GM12878 (cell line): ENCODE data around the gene COL23A1. TPM values are rescaled to one million over a fixed set of nuclear protein-coding genes. Genes with fewer than 3 reads are reported as not detected.

ENCODE experiments used
- ATAC-seq: fragments of 200-7000 bp; cut with Tn5 transposase; 3 replicates; pipeline ENCODE4 v1.9.1; 2020; ENCODE audit warnings: mild to moderate bottlenecking, moderate library complexity
- BruUV-seq: library from RNA; stranded (reverse); fragments of 400-500 nt; replicated peaks from 2 replicates; lab custom pipeline; 2021; lab: Mats Ljungman, UMichigan
- CTCF ChIA-PET: fragments of 300-600 bp; sonication (Branson Sonifier 250); formaldehyde crosslinking; extraction: SDS; loops from one replicate; lab custom pipeline; 2021; ENCODE audit warnings: inconsistent platforms; lab: Yijun Ruan, JAX
- POLR2A ChIA-PET: fragments of 350-600 bp; formaldehyde crosslinking; extraction: SDS; loops from one replicate; lab custom pipeline; 2021; ENCODE audit warnings: inconsistent platforms; lab: Charles Lee
- RAD21 ChIA-PET: fragments of 300-600 bp; sonication (Branson Sonifier 250); formaldehyde crosslinking; loops from one replicate; lab custom pipeline; 2023; ENCODE audit warnings: antibody characterized with exemption; ENCODE audit not compliant: unreplicated experiment; lab: Charles Lee
- SMC1A ChIA-PET: fragments of 300-600 bp; sonication (Branson Sonifier 250); formaldehyde crosslinking; loops from one replicate; lab custom pipeline; 2023; ENCODE audit not compliant: unreplicated experiment, uncharacterized antibody; lab: Charles Lee
- DNase-seq: peaks from one replicate; pipeline ENCODE4 v3.0.0-alpha.2; 2011; ENCODE audit warnings: low read depth, low spot score
- FAIRE-seq: peaks from 3 replicates; lab custom pipeline; 2011; peaks lifted over from hg19 to GRCh38; lab: Jason Lieb, UNC
- H2AFZ ChIP-seq: 2 replicates; pipeline ENCODE4 v1.6.0; 2011; ENCODE audit warnings: low read depth, low read length, control low read depth; ENCODE audit not compliant: control insufficient read depth
- H3K27ac ChIP-seq: 2 replicates; pipeline ENCODE4 v1.5.1; 2011; ENCODE audit warnings: control low read depth; ENCODE audit not compliant: control insufficient read depth, insufficient read depth
- H3K27me3 ChIP-seq, 2 experiments: replicated peaks in 1 of 2; 2 replicates each; pipeline versions ENCODE4 v1.6.0 to v1.6.1; 2011; ENCODE audit warnings: low read length in 1 of 2; ENCODE audit not compliant: control insufficient read depth in 2 of 2, insufficient read depth in 2 of 2
- H3K36me3 ChIP-seq, 2 experiments: 2 replicates each; pipeline ENCODE4 v1.5.1; 2011; ENCODE audit warnings: low read length in 1 of 2; ENCODE audit not compliant: control insufficient read depth in 2 of 2, insufficient read depth in 2 of 2
- H3K4me1 ChIP-seq: 2 replicates; pipeline ENCODE4 v1.6.1; 2011; ENCODE audit warnings: mild to moderate bottlenecking, low read length, moderate library complexity, mixed read lengths; ENCODE audit not compliant: control insufficient read depth, insufficient read depth
- H3K4me2 ChIP-seq: 2 replicates; pipeline ENCODE4 v1.6.0; 2011; ENCODE audit warnings: control low read depth; ENCODE audit not compliant: control insufficient read depth, insufficient read depth
- H3K4me3 ChIP-seq: fragments of 200-600 bp; sonication (generic); 2 replicates; pipeline ENCODE4 v1.5.1; 2016
- H3K79me2 ChIP-seq: 2 replicates; pipeline ENCODE4 v1.6.0; 2011; ENCODE audit warnings: low read length; ENCODE audit not compliant: control insufficient read depth, insufficient read depth
- H3K9ac ChIP-seq: 2 replicates; pipeline ENCODE4 v1.8.0; 2011; ENCODE audit warnings: low read length, control low read depth, mixed read lengths; ENCODE audit not compliant: control insufficient read depth, insufficient read depth
- H3K9me3 ChIP-seq: replicated peaks from 3 replicates; pipeline ENCODE4 v1.5.1; 2011; ENCODE audit warnings: mild to moderate bottlenecking, low read length; ENCODE audit not compliant: control insufficient read depth, insufficient read depth
- H4K20me1 ChIP-seq: 2 replicates; pipeline ENCODE4 v1.6.0; 2011; ENCODE audit not compliant: control insufficient read depth, insufficient read depth
- MEF2A ChIP-seq: IDR thresholded peaks from 2 replicates; pipeline ENCODE4 v1.6.1; 2011; ENCODE audit warnings: low read depth, mild to moderate bottlenecking, low read length, moderate library complexity; ENCODE audit not compliant: insufficient read depth
- RFX5 ChIP-seq: IDR thresholded peaks from 2 replicates; pipeline ENCODE4 v1.6.1; 2011; ENCODE audit warnings: low read depth, low read length, improper control_type of control experiment
- RUNX3 ChIP-seq: IDR thresholded peaks from 2 replicates; pipeline ENCODE4 v1.6.1; 2012; ENCODE audit warnings: low read length, inconsistent platforms
- SMARCA5 ChIP-seq: fragments of 450-650 bp; IDR thresholded peaks from 2 replicates; pipeline ENCODE4 v1.6.1; 2017; ENCODE audit warnings: mild to moderate bottlenecking
- SUZ12 ChIP-seq: fragments of 200-600 bp; sonication (generic); IDR thresholded peaks from one replicate; pipeline ENCODE4 v1.6.1; 2018; ENCODE audit warnings: antibody characterized with exemption, mild to moderate bottlenecking; ENCODE audit not compliant: unreplicated experiment
- ZZZ3 ChIP-seq: IDR thresholded peaks from 2 replicates; pipeline ENCODE4 v1.6.1; 2011; ENCODE audit warnings: low read depth; ENCODE audit not compliant: control insufficient read depth, insufficient read length
- WGBS: methylation state at CpG from one replicate; pipeline ENCODE4 v1.1.6; 2016; ENCODE audit warnings: low lambda C conversion rate; ENCODE audit not compliant: insufficient replicate concordance, insufficient coverage; ENCODE audit errors: missing lambda C conversion rate; 5-methylcytosine and 5-hydroxymethylcytosine counted together
- in situ Hi-C: fragments of 300-500 bp; cut with MboI; formaldehyde crosslinking; loops from 9 replicates; pipeline ENCODE4 v1.14.3; 2018; ENCODE audit warnings: mixed read lengths
- intact Hi-C: fragments of 100-400 bp; cut with micrococcal nuclease; formaldehyde crosslinking; loops from one replicate; pipeline ENCODE4 v1.14.2; 2022; ENCODE audit not compliant: unreplicated experiment
- polyA plus RNA-seq, 11 experiments: library from polyadenylated mRNA; depleted of rRNA in 4 of 11; unstranded in 6 of 11; stranded (reverse) in 5 of 11; fragments of >200 nt; fragmentation: Nextera tagmentation in 4 of 11; fragmentation: Illumina TruSeq in 1 of 11; extraction: Ambion mirVana in 4 of 11; extraction: Trizol in 1 of 11; gene quantifications; 1 replicate in 1 of 11; 2 replicates in 10 of 11; pipeline versions ENCODE4 v1.2.1 to v1.2.3, GENCODE V29; 2011 to 2016; ENCODE audit warnings: inconsistent platforms in 2 of 11, missing spikeins in 2 of 11, low read depth in 1 of 11
- total RNA-seq, 4 experiments: library from RNA; depleted of rRNA in 3 of 4; stranded (reverse); fragments of >200 nt in 3 of 4; fragmentation: Illumina TruSeq in 1 of 4; extraction: Trizol in 1 of 4; gene quantifications; 2 replicates each; pipeline versions ENCODE4 v1.2.1 to v1.2.3, GENCODE V29; 2013 to 2021
- TF ChIP-seq, protein P1 (sequence below): fragments of 450-650 bp; IDR thresholded peaks from 2 replicates; pipeline ENCODE4 v1.6.1; 2017; ENCODE audit warnings: borderline replicate concordance
- TF ChIP-seq, protein P2 (sequence below): fragments of 450-650 bp; IDR thresholded peaks from 2 replicates; pipeline ENCODE4 v1.6.1; 2018; ENCODE audit warnings: borderline replicate concordance, mild to moderate bottlenecking; ENCODE audit not compliant: partially characterized antibody
- TF ChIP-seq, protein P3 (sequence below): fragments of 450-650 bp; IDR thresholded peaks from 2 replicates; pipeline ENCODE4 v1.6.1; 2017; ENCODE audit warnings: mild to moderate bottlenecking, low read depth, inconsistent platforms; ENCODE audit not compliant: poor library complexity, severe bottlenecking

The COL23A1 gene
- total and polyA plus RNA-seq, 10 of the 15 experiments (the other 5 are each of a cell fraction or from before 2014, with no cell fraction given), result 0.03 to 0.83 (median 0.09) TPM; not detected in 5

DNA sequence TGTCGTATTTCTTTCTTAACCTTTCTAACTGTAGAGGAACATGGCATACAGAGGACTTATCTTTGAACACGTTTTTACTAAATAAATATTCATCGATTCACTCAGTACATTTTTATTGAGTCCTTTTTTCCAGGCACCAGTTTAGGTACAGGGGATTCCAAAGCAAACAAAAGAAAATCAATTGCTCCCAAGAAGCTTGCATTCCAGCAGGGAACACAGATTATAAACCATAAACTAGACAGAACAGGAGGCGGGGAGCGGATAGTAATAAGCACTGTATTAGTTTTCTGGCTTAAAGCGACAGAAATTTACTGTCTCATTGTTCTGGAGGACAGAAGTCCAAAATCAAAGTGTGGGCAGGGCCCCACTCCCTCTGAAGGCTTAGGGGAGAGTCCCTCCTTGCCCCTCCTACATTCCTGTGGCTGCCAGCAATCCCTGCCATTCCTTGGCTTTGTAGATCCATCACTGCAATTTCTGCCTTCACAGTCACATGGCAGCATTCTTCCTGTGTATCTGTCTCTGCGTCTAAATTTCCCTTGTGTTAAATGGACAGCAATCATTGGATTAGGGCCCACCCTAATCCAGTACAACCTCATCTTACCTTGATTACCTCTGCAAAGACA is 115.5 kb downstream of the COL23A1 start:
- no peak overlapping the region for H3K27ac ChIP-seq
- no TSS peak for BruUV-seq
- no peak for DNase-seq
- FAIRE-seq, result no peak
- ChIA-PET POLR2A (no interaction called here), CTCF (interaction anchor here (4.1 kb wide), 1 partner anchor 14 kb away, joined by 20 read pairs; no protein-coding TSS in a partner anchor), SMC1A (no interaction called here), RAD21 (no interaction called here)
- intact Hi-C loops (no loop called here), in situ Hi-C loops (no loop called here)
- no peak for ATAC-seq
- H3K4me3 ChIP-seq, result no peak overlapping the region
- H3K4me1 ChIP-seq, result no peaks in the 10 kb centered on the region
- no peaks in the 10 kb centered on the region for H3K79me2 ChIP-seq
- H3K4me2 ChIP-seq, result no peak overlapping the region
- H3K36me3 ChIP-seq, result no peaks in the 10 kb centered on the region
- no peaks in the 10 kb centered on the region for H3K27me3 ChIP-seq
- H4K20me1 ChIP-seq, result no peaks in the 10 kb centered on the region
- no peaks in the 10 kb centered on the region for H3K9me3 ChIP-seq
- 40% methylated on average over 7 of the region's 7 CpGs for WGBS
- TF ChIP-seq ZZZ3 (no peak), RUNX3 (no peak), RFX5 (no peak), SMARCA5 (no peak), MEF2A (no peak), SUZ12 (no peak)
- TF ChIP-seq, protein P1, sequence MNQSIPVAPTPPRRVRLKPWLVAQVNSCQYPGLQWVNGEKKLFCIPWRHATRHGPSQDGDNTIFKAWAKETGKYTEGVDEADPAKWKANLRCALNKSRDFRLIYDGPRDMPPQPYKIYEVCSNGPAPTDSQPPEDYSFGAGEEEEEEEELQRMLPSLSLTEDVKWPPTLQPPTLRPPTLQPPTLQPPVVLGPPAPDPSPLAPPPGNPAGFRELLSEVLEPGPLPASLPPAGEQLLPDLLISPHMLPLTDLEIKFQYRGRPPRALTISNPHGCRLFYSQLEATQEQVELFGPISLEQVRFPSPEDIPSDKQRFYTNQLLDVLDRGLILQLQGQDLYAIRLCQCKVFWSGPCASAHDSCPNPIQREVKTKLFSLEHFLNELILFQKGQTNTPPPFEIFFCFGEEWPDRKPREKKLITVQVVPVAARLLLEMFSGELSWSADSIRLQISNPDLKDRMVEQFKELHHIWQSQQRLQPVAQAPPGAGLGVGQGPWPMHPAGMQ, result no peak
- TF ChIP-seq, protein P2, sequence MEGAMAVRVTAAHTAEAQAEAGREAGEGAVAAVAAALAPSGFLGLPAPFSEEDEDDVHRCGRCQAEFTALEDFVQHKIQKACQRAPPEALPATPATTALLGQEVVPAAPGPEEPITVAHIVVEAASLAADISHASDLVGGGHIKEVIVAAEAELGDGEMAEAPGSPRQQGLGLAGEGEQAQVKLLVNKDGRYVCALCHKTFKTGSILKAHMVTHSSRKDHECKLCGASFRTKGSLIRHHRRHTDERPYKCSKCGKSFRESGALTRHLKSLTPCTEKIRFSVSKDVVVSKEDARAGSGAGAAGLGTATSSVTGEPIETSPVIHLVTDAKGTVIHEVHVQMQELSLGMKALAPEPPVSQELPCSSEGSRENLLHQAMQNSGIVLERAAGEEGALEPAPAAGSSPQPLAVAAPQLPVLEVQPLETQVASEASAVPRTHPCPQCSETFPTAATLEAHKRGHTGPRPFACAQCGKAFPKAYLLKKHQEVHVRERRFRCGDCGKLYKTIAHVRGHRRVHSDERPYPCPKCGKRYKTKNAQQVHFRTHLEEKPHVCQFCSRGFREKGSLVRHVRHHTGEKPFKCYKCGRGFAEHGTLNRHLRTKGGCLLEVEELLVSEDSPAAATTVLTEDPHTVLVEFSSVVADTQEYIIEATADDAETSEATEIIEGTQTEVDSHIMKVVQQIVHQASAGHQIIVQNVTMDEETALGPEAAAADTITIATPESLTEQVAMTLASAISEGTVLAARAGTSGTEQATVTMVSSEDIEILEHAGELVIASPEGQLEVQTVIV, result no peak
- TF ChIP-seq, protein P3, sequence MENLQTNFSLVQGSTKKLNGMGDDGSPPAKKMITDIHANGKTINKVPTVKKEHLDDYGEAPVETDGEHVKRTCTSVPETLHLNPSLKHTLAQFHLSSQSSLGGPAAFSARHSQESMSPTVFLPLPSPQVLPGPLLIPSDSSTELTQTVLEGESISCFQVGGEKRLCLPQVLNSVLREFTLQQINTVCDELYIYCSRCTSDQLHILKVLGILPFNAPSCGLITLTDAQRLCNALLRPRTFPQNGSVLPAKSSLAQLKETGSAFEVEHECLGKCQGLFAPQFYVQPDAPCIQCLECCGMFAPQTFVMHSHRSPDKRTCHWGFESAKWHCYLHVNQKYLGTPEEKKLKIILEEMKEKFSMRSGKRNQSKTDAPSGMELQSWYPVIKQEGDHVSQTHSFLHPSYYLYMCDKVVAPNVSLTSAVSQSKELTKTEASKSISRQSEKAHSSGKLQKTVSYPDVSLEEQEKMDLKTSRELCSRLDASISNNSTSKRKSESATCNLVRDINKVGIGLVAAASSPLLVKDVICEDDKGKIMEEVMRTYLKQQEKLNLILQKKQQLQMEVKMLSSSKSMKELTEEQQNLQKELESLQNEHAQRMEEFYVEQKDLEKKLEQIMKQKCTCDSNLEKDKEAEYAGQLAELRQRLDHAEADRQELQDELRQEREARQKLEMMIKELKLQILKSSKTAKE, result no peak
- H3K9ac ChIP-seq, result no peak overlapping the region
- H2AFZ ChIP-seq, result no peak overlapping the region
